Vagina (tissue), 2 donors: ENCODE results near the gene FGL2. TPM values are rescaled to one million over a fixed set of nuclear protein-coding genes. Genes with fewer than 3 reads are reported as not detected.
A peak's percentile ranks its signal among the peaks of the same experiment; 100 is the strongest.

Experiments used
- DNase-seq, 2 donors: peaks; one replicate each; pipeline ENCODE4 v3.0.0-alpha.2; 2017; ENCODE audit errors: extremely low spot score in 2 of 2
- H3K27ac ChIP-seq: fragments of 200-600 bp; sonication (generic); one replicate; pipeline ENCODE4 v1.5.1; 2019
- H3K27me3 ChIP-seq: fragments of 200-600 bp; sonication (generic); one replicate; pipeline ENCODE4 v1.5.1; 2019
- H3K36me3 ChIP-seq, 2 donors: fragments of 200-600 bp; sonication (generic); one replicate each; pipeline ENCODE4 v1.5.1; 2017 to 2019
- H3K4me1 ChIP-seq: fragments of 200-600 bp; sonication (generic); one replicate; pipeline ENCODE4 v1.5.1; 2019
- H3K4me3 ChIP-seq, 2 donors: fragments of 200-600 bp; sonication (generic); 1 replicate in 1 of 2; 2 replicates in 1 of 2; pipeline ENCODE4 v1.5.1; 2016 to 2019
- H3K9me3 ChIP-seq: fragments of 200-600 bp; sonication (generic); one replicate; pipeline ENCODE4 v1.5.1; 2019
- POLR2A ChIP-seq, 2 donors: fragments of 450-650 bp; IDR thresholded peaks; one replicate each; pipeline ENCODE4 v1.6.1; 2017; ENCODE audit warnings: antibody characterized with exemption in 2 of 2, mild to moderate bottlenecking in 2 of 2, moderate library complexity in 2 of 2
- POLR2AphosphoS5 ChIP-seq, 2 donors: sonication (generic); formaldehyde crosslinking; IDR thresholded peaks; one replicate each; pipeline ENCODE4 v1.9.0; 2017; ENCODE audit warnings: antibody characterized with exemption in 2 of 2, mild to moderate bottlenecking in 2 of 2, low read depth in 1 of 2; ENCODE audit not compliant: insufficient read depth in 1 of 2
- intact Hi-C: fragments of 100-400 bp; cut with DNase I; formaldehyde crosslinking; loops from one replicate; pipeline ENCODE4 v1.15.1; 2023
- total RNA-seq: library from RNA; depleted of rRNA; stranded (reverse); fragments of >200 nt; gene quantifications from one replicate; pipeline ENCODE4 v1.2.3, GENCODE V29; 2016
- TF ChIP-seq, protein P1 (sequence below), 3 experiments: fragments of 450-650 bp in 2 of 3; fragments of 200-600 bp in 1 of 3; sonication (generic) in 1 of 3; IDR thresholded peaks; one replicate each; pipeline ENCODE4 v1.5.1; 2017 to 2019; ENCODE audit warnings: antibody characterized with exemption in 3 of 3, mild to moderate bottlenecking in 2 of 3, moderate library complexity in 2 of 3

The FGL2 gene
- total RNA-seq, 1 donor from 2014 or later, result 7.4 TPM

DNA sequence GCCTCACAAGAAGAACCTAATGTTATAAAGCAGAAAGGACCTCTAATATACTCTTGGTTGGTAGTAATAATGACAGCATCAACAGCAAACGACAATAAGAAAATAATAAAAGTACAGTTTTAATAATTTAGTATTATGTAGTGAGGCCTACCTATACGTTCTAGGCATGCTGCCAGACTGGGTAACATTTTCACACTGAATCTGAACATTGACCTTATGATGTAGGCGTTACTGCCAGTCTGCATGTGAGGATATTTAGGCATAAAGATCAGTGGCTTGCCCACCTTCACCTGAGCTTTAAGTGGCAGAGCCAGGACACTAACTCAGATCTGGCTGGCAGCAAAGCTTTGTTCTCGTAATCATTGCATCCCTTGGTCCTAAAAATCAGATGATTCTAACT is 2.5 kb downstream of the FGL2 start:
- Histone ChIP-seq H3K36me3 (no peaks in the 10 kb centered on the region), H3K27ac (no peak overlapping the region), H3K4me3 (peak overlapping the region in 1 of 2 donors; percentile 38), H3K9me3 (no peaks in the 10 kb centered on the region), H3K4me1 (peaks cover 13% of the 10 kb centered on the region), H3K27me3 (no peaks in the 10 kb centered on the region)
- intact Hi-C loops, result no loop called here
- no peak for DNase-seq
- TF ChIP-seq, protein P1, sequence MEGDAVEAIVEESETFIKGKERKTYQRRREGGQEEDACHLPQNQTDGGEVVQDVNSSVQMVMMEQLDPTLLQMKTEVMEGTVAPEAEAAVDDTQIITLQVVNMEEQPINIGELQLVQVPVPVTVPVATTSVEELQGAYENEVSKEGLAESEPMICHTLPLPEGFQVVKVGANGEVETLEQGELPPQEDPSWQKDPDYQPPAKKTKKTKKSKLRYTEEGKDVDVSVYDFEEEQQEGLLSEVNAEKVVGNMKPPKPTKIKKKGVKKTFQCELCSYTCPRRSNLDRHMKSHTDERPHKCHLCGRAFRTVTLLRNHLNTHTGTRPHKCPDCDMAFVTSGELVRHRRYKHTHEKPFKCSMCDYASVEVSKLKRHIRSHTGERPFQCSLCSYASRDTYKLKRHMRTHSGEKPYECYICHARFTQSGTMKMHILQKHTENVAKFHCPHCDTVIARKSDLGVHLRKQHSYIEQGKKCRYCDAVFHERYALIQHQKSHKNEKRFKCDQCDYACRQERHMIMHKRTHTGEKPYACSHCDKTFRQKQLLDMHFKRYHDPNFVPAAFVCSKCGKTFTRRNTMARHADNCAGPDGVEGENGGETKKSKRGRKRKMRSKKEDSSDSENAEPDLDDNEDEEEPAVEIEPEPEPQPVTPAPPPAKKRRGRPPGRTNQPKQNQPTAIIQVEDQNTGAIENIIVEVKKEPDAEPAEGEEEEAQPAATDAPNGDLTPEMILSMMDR (IDR thresholded peaks at IDR 0.05), result no peak
- no peak for TF ChIP-seq POLR2AphosphoS5 (IDR thresholded peaks at IDR 0.05; ENCODE audit: insufficient read depth in 1 of 2, low read depth in 1 of 2)
- no peak for TF ChIP-seq POLR2A (IDR thresholded peaks at IDR 0.05)

DNA sequence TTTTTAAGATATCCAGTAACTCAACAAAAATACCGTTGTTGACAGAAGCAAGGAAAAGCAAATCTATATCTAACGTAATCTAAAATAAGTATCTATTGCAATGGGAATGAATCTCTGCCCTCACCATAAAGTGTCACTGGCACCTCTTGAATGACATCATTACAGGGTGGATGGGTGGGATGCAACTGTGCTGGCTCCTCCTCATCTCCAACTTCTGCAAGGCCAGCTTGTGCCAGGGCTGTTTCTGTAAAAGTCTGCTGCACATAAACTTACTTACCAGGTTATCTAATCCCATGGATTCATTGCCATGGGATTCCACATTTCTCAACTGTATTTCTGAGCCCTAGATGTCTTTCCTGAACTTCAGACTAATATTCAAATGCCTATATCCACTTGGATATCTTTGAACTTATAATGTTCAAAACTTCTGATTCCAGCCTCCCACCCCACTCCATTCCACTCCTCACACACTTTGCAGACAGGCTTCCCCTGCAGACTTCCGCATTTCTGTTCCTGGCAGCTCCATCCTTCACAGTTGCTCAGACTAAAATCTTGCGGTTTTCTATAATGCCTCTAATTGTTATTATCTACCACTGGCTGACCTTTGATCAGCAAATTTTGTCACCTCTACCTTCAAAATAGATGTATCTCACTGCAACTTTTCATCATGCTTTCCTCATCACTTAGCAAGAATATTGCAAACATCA is 10.7 kb downstream of the FGL2 start:
- intact Hi-C loops, result no loop called here
- no peak for TF ChIP-seq POLR2AphosphoS5 (IDR thresholded peaks at IDR 0.05; ENCODE audit: insufficient read depth in 1 of 2, low read depth in 1 of 2)
- no peaks in the 10 kb centered on the region for H3K27me3 ChIP-seq
- no peaks in the 10 kb centered on the region for H3K9me3 ChIP-seq
- peaks cover 15% of the 10 kb centered on the region for H3K4me1 ChIP-seq
- no peak for DNase-seq
- H3K27ac ChIP-seq, result no peak overlapping the region
- H3K36me3 ChIP-seq, result no peaks in the 10 kb centered on the region
- no peak overlapping the region for H3K4me3 ChIP-seq

DNA sequence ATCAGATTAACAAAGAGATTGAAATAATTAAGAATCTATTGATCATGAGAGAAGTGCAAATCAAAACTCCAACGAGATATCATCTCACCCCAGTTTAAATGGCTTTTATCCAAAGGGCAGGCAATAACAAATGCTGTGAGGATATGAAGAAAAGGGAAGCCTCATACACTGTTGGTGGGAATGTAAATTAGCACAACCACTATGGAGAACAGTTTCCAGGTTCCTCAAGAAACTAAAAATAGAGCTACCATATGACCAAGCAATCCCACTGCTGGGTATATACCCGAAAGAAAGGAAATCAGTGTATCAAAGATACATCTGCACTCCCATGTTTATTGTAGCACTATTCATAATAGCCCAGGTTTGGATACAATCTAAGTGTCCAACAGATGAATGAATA is 13.8 kb downstream of the FGL2 start:
- no peaks in the 10 kb centered on the region for H3K36me3 ChIP-seq
- no peak for DNase-seq
- intact Hi-C loops, result no loop called here
- H3K27ac ChIP-seq, result no peak overlapping the region
- TF ChIP-seq POLR2A (IDR thresholded peaks at IDR 0.05) (no peak), POLR2AphosphoS5 (IDR thresholded peaks at IDR 0.05; ENCODE audit: insufficient read depth in 1 of 2, low read depth in 1 of 2) (no peak)
- TF ChIP-seq, protein P1 (IDR thresholded peaks at IDR 0.05), result no peak
- no peaks in the 10 kb centered on the region for H3K27me3 ChIP-seq
- H3K9me3 ChIP-seq, result no peaks in the 10 kb centered on the region
- peaks cover 15% of the 10 kb centered on the region for H3K4me1 ChIP-seq
- no peak overlapping the region for H3K4me3 ChIP-seq

GRCh38 chr7:77184990-77185389 is 14.6 kb downstream of the FGL2 start:
- Histone ChIP-seq H3K4me3 (no peak overlapping the region), H3K9me3 (no peaks in the 10 kb centered on the region), H3K36me3 (no peaks in the 10 kb centered on the region), H3K4me1 (peaks cover 15% of the 10 kb centered on the region), H3K27me3 (no peaks in the 10 kb centered on the region), H3K27ac (no peak overlapping the region)
- DNase-seq, result no peak
- no peak for TF ChIP-seq POLR2A (IDR thresholded peaks at IDR 0.05)
- TF ChIP-seq, protein P1 (IDR thresholded peaks at IDR 0.05), result no peak
- no peak for TF ChIP-seq POLR2AphosphoS5 (IDR thresholded peaks at IDR 0.05; ENCODE audit: insufficient read depth in 1 of 2, low read depth in 1 of 2)
- intact Hi-C loops, result no loop called here

GRCh38 chr7:77184463-77184862 is 15.2 kb downstream of the FGL2 start:
- H3K4me3 ChIP-seq, result no peak overlapping the region
- H3K9me3 ChIP-seq, result no peaks in the 10 kb centered on the region
- H3K27ac ChIP-seq, result no peak overlapping the region
- intact Hi-C loops, result no loop called here
- no peak for DNase-seq
- H3K27me3 ChIP-seq, result no peaks in the 10 kb centered on the region
- TF ChIP-seq POLR2A (IDR thresholded peaks at IDR 0.05) (no peak), POLR2AphosphoS5 (IDR thresholded peaks at IDR 0.05; ENCODE audit: insufficient read depth in 1 of 2, low read depth in 1 of 2) (no peak)
- TF ChIP-seq, protein P1 (IDR thresholded peaks at IDR 0.05), result no peak
- H3K36me3 ChIP-seq, result no peaks in the 10 kb centered on the region
- peaks cover 15% of the 10 kb centered on the region for H3K4me1 ChIP-seq
